GM13976 (cell line): ENCODE measurements around the gene ADAMTS19.

Experiments
- DNase-seq: peaks from one replicate; pipeline ENCODE4 v3.0.0; 2012; ENCODE audit warnings: low spot score
- in situ Hi-C: fragments of 300-500 bp; cut with MboI; formaldehyde crosslinking; loops from one replicate; pipeline ENCODE4 v1.12.0; 2022; ENCODE audit warnings: low sequenced_read_pairs, mixed read lengths, inconsistent platforms; ENCODE audit not compliant: unreplicated experiment
- TF ChIP-seq, protein P1 (sequence below): IDR thresholded peaks from 2 replicates; pipeline ENCODE4 v1.5.1; 2012; ENCODE audit warnings: borderline replicate concordance, mild to moderate bottlenecking; ENCODE audit not compliant: insufficient read depth; ENCODE audit errors: extremely low read depth, missing control alignments, control extremely low read depth

ADAMTS19 gene

GRCh38 chr5:129601576-129601975 lies 141.5 kb downstream of the ADAMTS19 start:
- TF ChIP-seq, protein P1, sequence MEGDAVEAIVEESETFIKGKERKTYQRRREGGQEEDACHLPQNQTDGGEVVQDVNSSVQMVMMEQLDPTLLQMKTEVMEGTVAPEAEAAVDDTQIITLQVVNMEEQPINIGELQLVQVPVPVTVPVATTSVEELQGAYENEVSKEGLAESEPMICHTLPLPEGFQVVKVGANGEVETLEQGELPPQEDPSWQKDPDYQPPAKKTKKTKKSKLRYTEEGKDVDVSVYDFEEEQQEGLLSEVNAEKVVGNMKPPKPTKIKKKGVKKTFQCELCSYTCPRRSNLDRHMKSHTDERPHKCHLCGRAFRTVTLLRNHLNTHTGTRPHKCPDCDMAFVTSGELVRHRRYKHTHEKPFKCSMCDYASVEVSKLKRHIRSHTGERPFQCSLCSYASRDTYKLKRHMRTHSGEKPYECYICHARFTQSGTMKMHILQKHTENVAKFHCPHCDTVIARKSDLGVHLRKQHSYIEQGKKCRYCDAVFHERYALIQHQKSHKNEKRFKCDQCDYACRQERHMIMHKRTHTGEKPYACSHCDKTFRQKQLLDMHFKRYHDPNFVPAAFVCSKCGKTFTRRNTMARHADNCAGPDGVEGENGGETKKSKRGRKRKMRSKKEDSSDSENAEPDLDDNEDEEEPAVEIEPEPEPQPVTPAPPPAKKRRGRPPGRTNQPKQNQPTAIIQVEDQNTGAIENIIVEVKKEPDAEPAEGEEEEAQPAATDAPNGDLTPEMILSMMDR, result no peak
- in situ Hi-C loops, result no loop called here
- DNase-seq, result no peak

- TF ChIP-seq, protein P1, result no peak
- in situ Hi-C loops, result no loop called here
Observed at GRCh38 chr5:129608350-129608749, 148.3 kb downstream of the ADAMTS19 start.

GRCh38 chr5:129609710-129610109 lies 149.6 kb downstream of the ADAMTS19 start:
- TF ChIP-seq, protein P1, result no peak
- DNase-seq, result no peak
- in situ Hi-C loops, result no loop called here

More at GRCh38 chr5:129608350-129608749, 148.3 kb downstream of the ADAMTS19 start:
- DNase-seq, result no peak

DNA sequence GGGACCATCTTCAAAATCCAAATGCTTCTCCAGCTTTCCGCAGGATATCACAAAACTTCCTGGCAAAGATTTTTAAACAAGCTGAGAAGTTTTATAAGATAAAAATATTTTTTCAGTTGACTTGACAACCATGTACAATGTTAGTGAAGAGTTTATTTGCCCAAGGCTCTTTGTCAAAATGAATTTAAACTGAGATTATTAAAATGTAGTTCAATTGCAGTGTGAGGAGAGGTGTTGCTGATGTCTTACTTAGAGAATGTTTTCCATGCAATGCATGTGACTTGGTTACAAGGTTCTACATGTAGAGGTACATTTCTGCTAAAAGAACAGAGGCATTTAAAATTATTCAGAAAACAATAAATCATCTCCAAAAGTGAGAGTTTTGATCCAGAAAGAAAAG lies 156.4 kb downstream of the ADAMTS19 start:
- TF ChIP-seq, protein P1, result no peak
- no peak for DNase-seq
- in situ Hi-C loops, result no loop called here

DNA sequence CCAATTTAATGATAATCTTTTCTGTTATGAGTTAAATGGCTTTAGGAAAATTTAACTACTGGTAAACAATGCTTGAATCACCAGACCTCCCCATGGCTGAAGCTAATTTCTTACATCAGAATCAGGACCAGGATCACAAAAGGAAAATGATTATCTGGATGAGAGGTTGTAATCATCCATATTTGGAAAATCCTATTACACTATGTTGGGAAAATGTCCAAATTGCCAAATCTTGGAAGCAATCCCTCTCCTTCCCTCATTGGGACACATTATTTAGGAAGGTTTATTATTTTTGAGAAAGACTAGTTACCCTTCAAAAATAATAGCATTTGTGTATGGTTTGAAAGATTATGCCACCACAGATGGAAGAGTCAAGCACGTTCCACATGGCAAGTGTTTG lies 157.1 kb downstream of the ADAMTS19 start:
- no peak for DNase-seq
- TF ChIP-seq, protein P1, result no peak
- in situ Hi-C loops, result no loop called here

GRCh38 chr5:129619782-129620181 lies 159.7 kb downstream of the ADAMTS19 start:
- TF ChIP-seq, protein P1, result no peak
- in situ Hi-C loops, result no loop called here
- no peak for DNase-seq

DNA sequence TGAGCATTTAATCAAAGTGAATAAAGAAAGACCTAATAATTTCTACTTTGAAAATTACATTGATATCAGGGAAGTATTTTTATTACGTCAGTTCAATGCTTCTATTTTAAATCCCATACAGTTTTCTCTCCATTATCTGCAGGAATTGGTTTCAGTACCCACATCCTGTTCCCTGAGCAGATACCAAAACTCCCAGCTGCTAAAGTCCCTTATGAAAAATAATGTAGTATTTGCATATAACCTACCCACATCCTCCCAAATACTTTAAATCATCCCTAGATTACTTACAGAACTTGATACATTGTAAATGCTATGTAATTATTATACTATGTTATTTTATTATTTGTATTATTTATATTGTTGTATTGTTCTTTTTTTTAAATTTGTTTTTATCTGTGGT lies 162.4 kb downstream of the ADAMTS19 start:
- TF ChIP-seq, protein P1, result no peak
- DNase-seq, result no peak
- in situ Hi-C loops, result no loop called here
